SK-N-SH treated with all-trans-retinoic acid at 6 μM for 48 hours (cell line): ENCODE results near the gene FAF2.

ENCODE experiments used
- ATAC-seq: fragments of 200-7000 bp; cut with Tn5 transposase; 3 replicates; pipeline ENCODE4 v1.9.1; 2020; ENCODE audit warnings: mild to moderate bottlenecking, moderate library complexity
- ARNTL ChIP-seq: fragments of 450-650 bp; formaldehyde crosslinking; IDR thresholded peaks from 2 replicates; pipeline ENCODE4 v1.5.0; 2020; ENCODE audit warnings: low read depth, mild to moderate bottlenecking, moderate library complexity, borderline replicate concordance
- BACH2 ChIP-seq: fragments of 250-450 bp; sonication (Bioruptor Pico); IDR thresholded peaks from 2 replicates; pipeline ENCODE4 v1.9.0; 2021; ENCODE audit warnings: mild to moderate bottlenecking, borderline replicate concordance
- CREB5 ChIP-seq: fragments of 250-450 bp; sonication (Bioruptor Pico); IDR thresholded peaks from 2 replicates; pipeline ENCODE4 v1.5.1; 2020; ENCODE audit warnings: low read depth, mild to moderate bottlenecking, moderate library complexity
- CSDC2 ChIP-seq: fragments of 250-450 bp; sonication (Bioruptor Pico); IDR thresholded peaks from 2 replicates; pipeline ENCODE4 v1.5.0; 2020; ENCODE audit warnings: mild to moderate bottlenecking, moderate library complexity
- CSRNP3 ChIP-seq: fragments of 250-450 bp; sonication (Bioruptor Pico); IDR thresholded peaks from 2 replicates; pipeline ENCODE4 v1.5.1; 2021; ENCODE audit warnings: mild to moderate bottlenecking, moderate library complexity
- ESRRG ChIP-seq: fragments of 250-450 bp; sonication (Bioruptor Pico); IDR thresholded peaks from 2 replicates; pipeline ENCODE4 v1.6.1; 2021; ENCODE audit warnings: mild to moderate bottlenecking
- OSR1 ChIP-seq: fragments of 250-450 bp; sonication (Bioruptor Pico); IDR thresholded peaks from 2 replicates; pipeline ENCODE4 v1.8.0; 2022; ENCODE audit warnings: moderate library complexity, mild to moderate bottlenecking, inconsistent platforms
- POU6F1 ChIP-seq: fragments of 250-450 bp; sonication (Bioruptor Pico); IDR thresholded peaks from 2 replicates; pipeline ENCODE4 v1.8.0; 2021; ENCODE audit warnings: low read depth, mild to moderate bottlenecking, moderate library complexity, borderline replicate concordance
- RARB ChIP-seq: fragments of 250-450 bp; sonication (Bioruptor Pico); IDR thresholded peaks from 2 replicates; pipeline ENCODE4 v1.8.0; 2021; ENCODE audit warnings: mild to moderate bottlenecking, moderate library complexity
- SNAI2 ChIP-seq: fragments of 250-450 bp; sonication (Bioruptor Pico); IDR thresholded peaks from 2 replicates; pipeline ENCODE4 v1.5.0; 2020; ENCODE audit warnings: mild to moderate bottlenecking, moderate library complexity
- TCF4 ChIP-seq: fragments of 250-450 bp; sonication (Bioruptor Pico); IDR thresholded peaks from 2 replicates; pipeline ENCODE4 v1.8.0; 2021; ENCODE audit warnings: mild to moderate bottlenecking, moderate library complexity, borderline replicate concordance
- TSHZ2 ChIP-seq: fragments of 250-450 bp; sonication (Bioruptor Pico); IDR thresholded peaks from 2 replicates; pipeline ENCODE4 v1.5.0; 2020; ENCODE audit warnings: mild to moderate bottlenecking, moderate library complexity
- ZC3H10 ChIP-seq: fragments of 250-450 bp; sonication (Bioruptor Pico); IDR thresholded peaks from 2 replicates; pipeline ENCODE4 v1.5.1; 2021; ENCODE audit warnings: mild to moderate bottlenecking, moderate library complexity
- ZFP30 ChIP-seq: fragments of 450-650 bp; formaldehyde crosslinking; IDR thresholded peaks from 2 replicates; pipeline ENCODE4 v1.5.0; 2022; ENCODE audit warnings: mild to moderate bottlenecking, moderate library complexity
- ZNF565 ChIP-seq: fragments of 450-650 bp; formaldehyde crosslinking; conservative IDR thresholded peaks from 2 replicates; pipeline ENCODE4 v1.5.0; 2020; ENCODE audit warnings: low read depth, mild to moderate bottlenecking, moderate library complexity
- ZNF8 ChIP-seq: fragments of 450-650 bp; formaldehyde crosslinking; IDR thresholded peaks from 2 replicates; pipeline ENCODE4 v1.5.0; 2020; ENCODE audit warnings: mild to moderate bottlenecking, moderate library complexity

The FAF2 gene

GRCh38 chr5:176444742-176445141 lies 3.4 kb upstream of the FAF2 start:
- no peak for ATAC-seq
- TF ChIP-seq CREB5 (CRISPR knock-in tag) (no peak), OSR1 (CRISPR knock-in tag) (no peak)

GRCh38 chr5:176446028-176446665 lies 2.0 kb upstream of the FAF2 start:
- ATAC-seq = no peak
- TF ChIP-seq ZNF8 (CRISPR knock-in tag) (no peak), POU6F1 (CRISPR knock-in tag) (no peak), CREB5 (CRISPR knock-in tag) (no peak), TSHZ2 (CRISPR knock-in tag) (no peak), RARB (CRISPR knock-in tag) (no peak), CSDC2 (CRISPR knock-in tag) (no peak), ZC3H10 (CRISPR knock-in tag) (no peak), SNAI2 (CRISPR knock-in tag) (no peak), ARNTL (no peak)
- TF ChIP-seq, all 23 proteins: peak for 0

GRCh38 chr5:176446884-176447590 lies 1.1 kb upstream of the FAF2 start:
- peak; percentile 16 for ATAC-seq
- TF ChIP-seq ZFP30 = no peak
- no peak for TF ChIP-seq OSR1 (CRISPR knock-in tag)
- no peak for TF ChIP-seq RARB (CRISPR knock-in tag)
- 0 out of 2 replicates have a peak, but pooled peaks have one; percentile 34 for TF ChIP-seq BACH2 (CRISPR knock-in tag)
- TF ChIP-seq ARNTL = no peak
- TF ChIP-seq TSHZ2 (CRISPR knock-in tag) = no peak

- peak; percentile 61 for ATAC-seq
These were observed 601 bp upstream of the FAF2 start for GRCh38 chr5:176447591-176447977.

More at GRCh38 chr5:176447591-176447977, 601 bp upstream of the FAF2 start:
- TF ChIP-seq ZNF565 (CRISPR knock-in tag) (no peak), TCF4 (no peak), SNAI2 (CRISPR knock-in tag) (no peak), TSHZ2 (CRISPR knock-in tag) (no peak), CSRNP3 (CRISPR knock-in tag) (no peak), ESRRG (CRISPR knock-in tag) (no peak), OSR1 (CRISPR knock-in tag) (no peak), ZFP30 (no peak)
